Large intestine (tissue), 3 donors: Measurements from ENCODE around the gene SYTL2. TPM values are rescaled to one million over a fixed set of nuclear protein-coding genes. Genes with fewer than 3 reads are reported as not detected.

Source experiments
- DNase-seq, 2 donors: peaks; one replicate each; pipeline versions ENCODE4 v3.0.0 to v3.0.0-alpha.2; 2013
- H3K27ac ChIP-seq: one replicate; pipeline ENCODE4 v1.5.1; 2013; ENCODE audit warnings: low read length
- H3K27me3 ChIP-seq: 2 replicates; pipeline ENCODE4 v1.6.1; 2013; ENCODE audit warnings: low read length; ENCODE audit not compliant: control insufficient read depth, insufficient read depth
- H3K36me3 ChIP-seq: 2 replicates; pipeline ENCODE4 v1.6.1; 2013; ENCODE audit warnings: low read length; ENCODE audit not compliant: control insufficient read depth, insufficient read depth
- H3K4me1 ChIP-seq: one replicate; pipeline ENCODE4 v1.6.1; 2013; ENCODE audit warnings: low read length; ENCODE audit not compliant: control insufficient read depth, insufficient read depth
- H3K4me3 ChIP-seq: one replicate; pipeline ENCODE4 v1.5.1; 2013; ENCODE audit warnings: low read length
- H3K9me3 ChIP-seq: one replicate; pipeline ENCODE4 v1.6.1; 2013; ENCODE audit warnings: mild to moderate bottlenecking, low read depth, low read length, moderate library complexity; ENCODE audit not compliant: control insufficient read depth
- WGBS: methylation state at CpG from one replicate; pipeline ENCODE4 v1.1.5; 2013; ENCODE audit warnings: low lambda C conversion rate; ENCODE audit not compliant: insufficient coverage; 5-methylcytosine and 5-hydroxymethylcytosine counted together
- polyA plus RNA-seq: library from polyadenylated mRNA; unstranded; fragments of 120-200 nt; gene quantifications from one replicate; pipeline ENCODE4 v1.2.1, GENCODE V29; 2013

The SYTL2 gene
- polyA plus RNA-seq, 1 donor = 40.9 TPM

DNA sequence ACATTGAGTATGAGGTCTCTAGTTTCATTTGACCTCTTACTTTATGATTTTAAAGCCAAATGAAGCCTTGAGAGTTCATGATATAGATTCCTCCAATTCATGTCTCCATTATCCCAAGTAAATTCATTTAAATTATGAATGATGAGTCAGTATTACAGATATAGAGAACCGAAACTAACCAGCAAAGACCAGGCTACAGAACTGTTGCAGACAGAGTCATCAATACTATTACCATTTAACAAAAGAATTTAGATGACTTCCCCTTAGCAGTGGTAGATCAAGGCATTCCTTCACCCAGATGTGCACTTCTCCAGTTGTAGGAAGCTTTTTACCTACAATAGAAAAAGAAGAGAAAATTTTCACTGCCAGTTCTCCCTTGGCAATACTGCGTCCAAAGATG lies 113.2 kb downstream of the SYTL2 start:
- DNase-seq = no peak
- Histone ChIP-seq H3K36me3 (no peaks in the 10 kb centered on the region), H3K27ac (no peak overlapping the region), H3K27me3 (no peaks in the 10 kb centered on the region), H3K9me3 (no peaks in the 10 kb centered on the region), H3K4me3 (no peak overlapping the region), H3K4me1 (no peaks in the 10 kb centered on the region)
- no CpG with 5 or more reads among the region's 2 CpGs for WGBS

- H3K27me3 ChIP-seq = no peaks in the 10 kb centered on the region
- H3K36me3 ChIP-seq = no peaks in the 10 kb centered on the region
- DNase-seq = no peak
- H3K9me3 ChIP-seq = no peaks in the 10 kb centered on the region
- H3K27ac ChIP-seq = no peak overlapping the region
- no peaks in the 10 kb centered on the region for H3K4me1 ChIP-seq
- no peak overlapping the region for H3K4me3 ChIP-seq
These were observed 115.4 kb downstream of the SYTL2 start for GRCh38 chr11:85695546-85695945.

- no CpG with 5 or more reads among the region's 1 CpG for WGBS
- Histone ChIP-seq H3K27me3 (no peaks in the 10 kb centered on the region), H3K4me3 (no peak overlapping the region), H3K27ac (no peak overlapping the region), H3K4me1 (no peaks in the 10 kb centered on the region), H3K36me3 (no peaks in the 10 kb centered on the region), H3K9me3 (no peaks in the 10 kb centered on the region)
- DNase-seq = peak in 1 of 2 donors; percentile 34
These were observed 116.5 kb downstream of the SYTL2 start for GRCh38 chr11:85694385-85694980.

DNA sequence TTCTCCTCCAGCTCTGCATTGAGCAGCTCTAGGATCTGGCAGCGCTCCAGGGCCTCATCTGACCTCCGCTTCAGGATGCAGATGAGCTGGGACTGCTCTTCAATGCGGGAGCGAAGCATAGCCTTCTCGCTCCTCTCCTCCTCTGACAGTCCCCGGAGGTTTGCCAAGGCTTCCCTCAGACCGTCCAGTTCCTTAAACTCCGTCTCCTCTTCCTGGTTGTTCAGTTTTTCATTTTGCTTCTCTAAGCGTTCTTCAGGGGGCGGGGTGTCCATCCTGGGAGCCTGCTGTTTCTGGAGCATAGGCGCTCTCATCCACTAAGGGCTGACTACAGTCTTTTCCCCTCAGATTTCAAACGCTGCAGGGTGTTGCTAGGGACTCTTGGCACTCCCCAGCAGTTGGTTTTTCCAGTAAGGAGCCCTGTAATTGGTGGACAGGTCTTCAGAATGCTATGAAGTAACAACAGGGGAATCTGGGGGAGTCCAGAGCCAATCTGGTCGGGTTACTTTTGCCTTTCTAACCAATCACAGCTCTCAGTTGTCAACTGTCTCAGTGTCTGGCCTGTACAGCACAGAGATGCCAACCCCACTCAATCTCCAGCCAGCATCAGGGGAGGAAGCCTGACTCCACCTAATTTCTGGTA lies 125.0 kb downstream of the SYTL2 start, which contains the start of gene CCDC89:
Gene CCDC89 (minus strand): TSS at position 376 of the 640 bp plus-strand sequence. CDS start 65 bp downstream, at position 311.
- H3K4me3 ChIP-seq = peak within 1 kb of the TSS; percentile 8
- no peaks in the 10 kb centered on the region for H3K9me3 ChIP-seq
- H3K36me3 ChIP-seq = no peaks in the 10 kb centered on the region
- H3K27me3 ChIP-seq = no peaks in the 10 kb centered on the region
- peak within 1 kb of the TSS; percentile 47 for H3K27ac ChIP-seq
- DNase-seq = peak; percentile 63 to 70
- WGBS = 90% methylated on average over 2 of the region's 13 CpGs
- peaks cover 7% of the 10 kb centered on the region for H3K4me1 ChIP-seq

DNA sequence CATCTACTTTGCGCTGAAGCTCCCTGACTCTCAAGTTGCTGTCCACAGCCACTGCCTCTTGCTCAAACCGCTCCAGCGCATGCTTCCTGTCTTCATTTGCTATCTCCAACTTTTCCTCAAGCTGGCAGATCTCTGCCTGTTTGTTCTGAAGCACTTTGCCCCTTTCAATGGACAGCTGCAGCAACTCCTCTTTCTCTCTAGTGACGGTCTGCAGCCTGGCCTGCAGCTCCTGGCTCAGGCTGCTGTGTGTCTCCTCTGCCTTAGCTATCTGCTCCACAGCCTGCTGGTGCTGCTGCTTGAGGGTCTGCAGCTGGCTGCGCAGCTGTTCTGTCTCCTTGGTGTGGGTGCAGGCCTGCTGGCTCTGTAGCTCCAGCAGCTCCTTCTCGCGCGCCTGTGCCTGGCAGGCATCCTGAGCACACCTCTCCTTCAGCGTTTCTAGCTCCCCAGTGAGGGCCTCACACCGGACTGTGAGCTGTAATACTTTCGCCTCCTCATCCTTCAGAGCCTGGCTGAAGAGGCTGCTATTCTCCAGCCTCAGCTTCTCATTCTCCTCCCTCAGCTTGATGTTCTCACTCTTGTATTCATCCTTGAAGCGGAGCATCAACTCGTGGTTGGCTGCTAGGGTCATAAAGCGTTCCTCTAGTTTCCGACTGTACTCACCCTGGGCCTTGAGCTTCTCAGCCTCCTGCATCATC lies 125.7 kb downstream of the SYTL2 start:
- Histone ChIP-seq H3K4me1 (peaks cover 7% of the 10 kb centered on the region), H3K27me3 (no peaks in the 10 kb centered on the region), H3K4me3 (peak overlapping the region; percentile 8), H3K9me3 (no peaks in the 10 kb centered on the region), H3K36me3 (no peaks in the 10 kb centered on the region), H3K27ac (peak overlapping the region; percentile 47)
- peak in 1 of 2 donors; percentile 64 for DNase-seq
- no CpG with 5 or more reads among the region's 15 CpGs for WGBS

DNA sequence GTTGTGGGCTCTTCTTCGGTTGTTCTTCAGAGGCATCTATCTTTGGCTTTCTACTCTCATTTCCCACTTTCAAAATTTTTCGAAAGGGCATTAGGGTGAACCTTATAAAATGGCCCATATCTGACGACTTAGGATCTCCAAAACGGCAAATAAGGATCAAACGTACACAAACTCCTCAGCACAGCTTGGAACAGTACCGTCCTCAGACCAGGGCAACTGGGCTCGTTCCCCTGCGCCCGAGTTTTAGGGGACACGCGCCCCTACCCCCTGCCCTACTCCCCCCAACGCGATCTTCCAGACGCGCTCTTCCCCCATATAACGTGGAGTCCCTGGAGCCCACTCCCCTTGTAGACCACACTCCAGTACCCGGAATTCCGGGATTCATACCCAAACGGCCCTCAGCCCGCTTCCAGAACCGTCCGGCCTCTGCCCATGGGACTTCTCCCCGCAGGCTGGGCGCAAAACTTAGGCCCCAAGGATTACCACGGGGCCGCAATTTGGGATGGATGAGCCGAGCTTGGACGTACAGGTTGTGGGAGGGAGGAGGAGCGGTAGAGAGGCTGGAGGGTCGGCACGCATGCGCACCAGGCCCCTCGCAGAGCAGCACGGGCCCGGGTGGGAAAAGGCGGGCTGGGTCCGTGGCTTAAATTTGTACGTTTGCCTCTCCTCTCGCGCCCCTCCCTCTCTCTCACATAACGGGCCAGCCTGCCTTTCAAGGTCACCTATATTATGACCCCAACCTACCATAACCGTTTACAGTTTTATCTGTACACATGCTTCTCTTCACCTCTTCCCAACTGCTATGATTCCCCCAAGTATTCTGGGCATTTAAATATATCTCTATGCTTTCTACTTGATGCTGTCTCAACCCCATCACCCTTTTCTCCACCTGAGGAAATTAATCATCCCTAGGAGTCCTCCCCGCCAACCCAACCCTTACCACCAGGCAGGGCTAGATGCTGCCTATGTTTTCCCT lies 128.3 kb downstream of the SYTL2 start:
- peak; percentile 66 to 69 for DNase-seq
- WGBS = 70% methylated on average over 3 of the region's 43 CpGs
- Histone ChIP-seq H3K9me3 (no peaks in the 10 kb centered on the region), H3K4me3 (peak overlapping the region; percentile 76), H3K36me3 (no peaks in the 10 kb centered on the region), H3K4me1 (peaks cover 7% of the 10 kb centered on the region), H3K27ac (no peak overlapping the region), H3K27me3 (no peaks in the 10 kb centered on the region)

DNA sequence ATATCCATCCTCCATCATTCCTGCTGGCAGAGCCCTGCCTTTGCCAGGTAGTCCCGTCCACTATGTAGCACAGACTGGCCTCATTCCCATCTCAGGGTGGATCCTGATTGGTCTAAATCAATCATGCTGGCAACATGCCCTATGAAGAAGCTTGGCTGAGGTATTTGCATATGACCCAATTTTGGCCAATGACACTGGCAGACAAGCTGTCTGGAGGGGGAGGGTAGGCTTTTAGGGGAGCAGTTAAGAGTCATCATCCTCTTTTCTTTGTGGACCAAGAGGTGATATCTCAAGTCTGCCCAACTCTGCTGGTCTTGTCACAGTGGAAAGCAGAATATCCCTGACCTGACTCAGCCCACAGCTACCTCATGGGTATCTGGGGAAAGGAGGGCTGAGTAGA lies 130.0 kb downstream of the SYTL2 start:
- no peak overlapping the region for H3K4me3 ChIP-seq
- no peak for DNase-seq
- no CpG with 5 or more reads among the region's 1 CpG for WGBS

DNA sequence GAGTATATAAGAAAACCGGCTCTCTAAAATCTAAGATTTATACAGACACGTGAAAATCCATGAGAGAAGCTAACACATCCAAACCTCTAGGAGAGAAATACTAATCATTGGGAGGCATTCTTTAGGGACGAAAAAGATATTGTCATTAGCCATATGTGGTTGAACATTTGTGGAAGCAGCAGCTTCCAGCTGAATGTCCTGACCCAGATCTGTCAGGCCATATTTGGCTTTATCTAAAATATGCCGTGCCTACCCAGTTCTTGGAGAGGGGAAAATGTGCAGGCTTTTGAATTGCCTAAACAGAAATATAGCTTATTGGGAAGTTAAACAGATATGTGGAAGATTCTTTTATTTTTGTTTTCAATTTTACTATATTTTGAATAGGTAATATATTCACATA lies 131.4 kb downstream of the SYTL2 start:
- Histone ChIP-seq H3K9me3 (no peaks in the 10 kb centered on the region), H3K27ac (no peak overlapping the region)
- WGBS = 81% methylated on average over 3 of the region's 4 CpGs

More for the DNA sequence above, 130.0 kb downstream of the SYTL2 start:
- no peaks in the 10 kb centered on the region for H3K27me3 ChIP-seq
- H3K36me3 ChIP-seq = no peaks in the 10 kb centered on the region
- H3K9me3 ChIP-seq = no peaks in the 10 kb centered on the region
- no peak overlapping the region for H3K27ac ChIP-seq
- H3K4me1 ChIP-seq = peaks cover 7% of the 10 kb centered on the region

DNA sequence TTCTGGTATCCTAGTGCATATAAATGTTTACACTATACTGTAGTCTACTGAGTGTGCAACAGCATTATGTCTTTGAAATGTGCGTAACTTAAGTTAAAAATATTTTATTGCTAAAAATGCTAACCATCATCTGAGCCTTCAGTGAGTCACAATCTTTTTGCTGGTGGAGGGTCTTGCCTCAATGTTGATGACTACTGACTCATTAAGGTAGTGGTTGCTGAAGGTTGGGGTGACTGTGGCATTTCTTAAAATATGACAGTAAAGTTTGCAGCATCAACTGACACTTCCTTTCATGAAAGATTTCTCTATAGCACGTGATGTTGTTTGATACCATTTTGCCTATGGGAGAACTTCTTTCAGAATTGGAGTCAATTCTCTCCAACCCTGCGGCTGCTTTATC lies 137.5 kb downstream of the SYTL2 start:
- no peak overlapping the region for H3K4me3 ChIP-seq
- WGBS = 100% methylated on average over 1 of the region's 3 CpGs
- no peaks in the 10 kb centered on the region for H3K36me3 ChIP-seq
- no peak overlapping the region for H3K27ac ChIP-seq
- DNase-seq = no peak
- H3K4me1 ChIP-seq = peaks cover 3% of the 10 kb centered on the region
- H3K9me3 ChIP-seq = no peaks in the 10 kb centered on the region
- no peaks in the 10 kb centered on the region for H3K27me3 ChIP-seq

More for the DNA sequence above, 131.4 kb downstream of the SYTL2 start:
- Histone ChIP-seq H3K36me3 (no peaks in the 10 kb centered on the region), H3K27me3 (no peaks in the 10 kb centered on the region), H3K4me1 (no peaks in the 10 kb centered on the region), H3K4me3 (no peak overlapping the region)
- DNase-seq = no peak
